Hematopoietic multipotent progenitor cell treated with erythropoietin and hydrocortisone succinate and interleukin-3 and kit ligand, for 6 days (in vitro differentiated cells): ENCODE results near the gene FAM13A.

Experiments
- DNase-seq: peaks from one replicate; pipeline ENCODE4 v3.0.0-alpha.2; 2015

FAM13A gene

DNA sequence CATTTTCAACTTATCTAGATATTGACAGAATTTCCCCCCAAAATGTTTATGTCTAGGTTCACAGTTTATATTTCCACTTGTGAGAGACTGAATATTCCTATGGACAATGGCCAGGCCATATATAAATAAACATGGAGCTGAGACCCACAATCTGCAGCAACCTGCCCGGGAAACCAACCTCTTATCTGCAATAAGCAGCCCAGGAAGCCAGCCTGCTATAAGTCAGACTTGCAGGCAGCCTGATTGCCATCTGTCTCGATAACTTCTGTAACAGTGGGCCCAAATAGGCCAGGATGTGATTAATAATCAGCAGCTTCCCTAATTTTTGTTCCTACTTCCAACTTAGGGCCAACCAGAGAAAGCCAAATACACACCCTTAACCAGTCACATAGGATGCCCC is 354.2 kb downstream of the FAM13A start:
- DNase-seq, result peak; percentile 76

DNA sequence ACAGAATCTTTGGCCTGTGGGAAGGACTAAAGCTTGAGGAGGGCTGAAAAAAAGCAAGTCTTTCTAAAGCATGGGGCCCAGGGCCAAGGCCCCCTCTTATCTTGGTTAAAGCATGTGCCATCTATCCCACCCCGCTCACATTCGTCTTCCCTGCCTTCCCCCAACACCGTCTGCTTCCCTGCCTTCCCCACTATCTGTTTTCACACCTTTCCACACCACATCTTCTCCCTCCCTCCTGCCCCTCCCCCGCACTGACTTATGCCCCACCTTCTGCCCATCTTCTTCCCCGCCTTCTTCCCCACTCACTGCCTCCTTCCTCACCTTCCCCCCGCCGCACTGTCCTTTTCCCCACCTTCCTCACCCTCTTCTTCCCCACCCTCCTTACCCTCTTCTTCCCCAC is 358.5 kb downstream of the FAM13A start:
- peak; percentile 54 for DNase-seq

DNA sequence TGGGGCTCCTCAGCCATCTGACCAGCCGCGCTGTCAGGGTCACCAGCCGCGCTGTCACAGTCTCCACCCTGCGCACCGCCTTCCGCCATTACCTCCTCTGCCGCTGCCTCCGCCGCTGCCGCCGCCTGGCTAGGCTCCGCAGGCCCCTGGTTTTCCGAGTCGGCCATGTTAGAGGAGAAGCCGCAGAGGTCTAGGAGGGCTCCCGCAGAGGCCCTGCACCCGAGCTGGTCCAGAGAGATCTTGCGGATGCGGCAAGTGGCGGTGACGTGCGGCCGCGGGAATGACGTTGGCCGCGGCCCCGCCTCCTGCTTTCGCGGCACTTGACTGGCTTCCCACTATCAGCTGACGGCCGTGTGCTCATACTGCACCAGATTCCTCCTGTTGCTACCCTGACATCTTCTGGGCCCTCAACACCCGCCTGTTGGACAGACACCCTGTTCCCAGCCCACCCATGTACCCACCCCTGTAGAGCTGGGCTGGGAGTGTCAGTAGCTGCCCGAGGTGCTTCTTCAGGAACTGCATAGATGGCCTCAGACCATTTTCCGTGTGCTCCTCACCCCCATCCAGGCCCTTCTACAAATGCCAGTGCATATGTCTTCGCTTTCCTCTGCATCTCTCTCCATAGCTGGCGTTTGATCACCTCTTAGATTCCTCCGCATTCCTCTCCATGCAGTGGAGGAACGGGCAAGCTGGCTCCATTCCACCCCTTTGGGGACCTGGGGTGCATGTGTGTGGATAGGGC is 359.2 kb downstream of the FAM13A start, which contains the start of gene NAP1L5:
TSS of gene NAP1L5 (minus strand) at position 242 of the 742 bp plus-strand sequence. CDS start at position 167, 75 bp downstream.
- DNase-seq, result peak; percentile 72

DNA sequence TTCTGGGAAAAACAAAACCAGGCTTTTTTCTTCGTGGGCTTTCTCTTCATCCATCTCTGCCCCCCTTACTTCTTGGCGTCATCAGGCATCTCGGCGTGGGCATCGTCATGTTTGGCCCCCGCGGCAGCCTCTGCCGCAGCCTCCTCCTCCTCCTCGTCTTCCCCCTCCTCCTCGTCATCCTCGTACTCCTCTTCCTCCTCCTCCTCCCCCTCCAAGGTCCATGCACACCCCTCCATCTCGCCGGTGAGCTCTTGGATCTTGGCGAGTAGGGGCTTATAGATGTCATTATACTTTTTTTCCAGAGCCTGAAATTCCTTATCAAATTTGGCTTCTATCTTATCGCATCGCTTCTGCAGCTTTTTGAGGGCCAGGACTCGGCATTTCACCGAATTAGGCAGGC is 359.8 kb downstream of the FAM13A start:
- DNase-seq, result peak; percentile 21

DNA sequence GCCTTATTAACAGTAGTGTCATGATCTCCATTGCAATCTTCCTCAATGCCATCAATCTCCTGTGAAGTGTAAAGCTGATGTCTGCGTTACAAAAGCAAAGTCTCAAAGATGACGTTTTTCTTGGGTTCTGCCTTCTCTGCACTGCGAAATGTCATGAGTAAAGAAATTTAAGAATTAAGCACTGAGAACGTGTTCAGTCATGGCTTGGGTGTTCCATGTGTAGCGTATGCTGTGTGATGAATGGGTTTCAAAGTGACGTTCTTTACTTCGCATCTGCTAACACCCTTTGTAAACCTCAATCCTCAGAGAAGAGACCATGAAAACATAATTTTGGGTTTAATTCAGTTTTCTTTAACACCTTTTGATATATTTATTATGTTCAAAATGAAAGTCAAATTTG is 360.4 kb downstream of the FAM13A start:
- no peak for DNase-seq

DNA sequence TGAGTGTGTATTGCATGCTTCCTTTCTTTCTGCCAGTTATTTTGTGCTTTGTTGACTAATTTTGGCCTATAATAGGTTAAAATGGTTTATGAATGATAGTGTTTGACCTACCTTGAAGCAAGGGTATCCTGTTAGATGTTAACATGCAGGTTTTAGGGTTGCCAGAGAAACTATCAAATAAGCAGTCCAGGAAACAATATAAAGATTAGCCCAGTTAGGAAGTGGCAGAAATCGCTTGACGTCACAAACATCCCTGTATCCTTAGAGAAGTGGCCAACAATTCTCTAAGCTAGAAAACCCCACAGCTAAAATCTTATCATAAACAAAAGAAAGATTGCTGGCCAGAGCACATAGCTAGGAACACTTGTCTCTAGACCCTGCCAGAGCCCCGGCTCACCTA is 363.2 kb downstream of the FAM13A start:
- DNase-seq, result no peak

GRCh38 chr4:88690355-88690754 is 366.6 kb downstream of the FAM13A start:
- DNase-seq, result peak; percentile 32

- DNase-seq, result no peak
These were observed 375.8 kb downstream of the FAM13A start for GRCh38 chr4:88681209-88681608.
